ENCODE data around the gene FKBP2. TPM values are rescaled to one million over a fixed set of nuclear protein-coding genes. Genes with fewer than 3 reads are reported as not detected.

Gene FKBP2
- total and polyA plus RNA-seq, 2 of the 13 experiments (the other 11 are each of a cell fraction or from before 2014, with no cell fraction given), result 30.1 to 53.3 TPM

- no TSS peak for BruUV-seq (replicated peaks)
- H2AFZ ChIP-seq (ENCODE audit: low read length), result no peak overlapping the region
- peaks cover 3% of the 10 kb centered on the region for H3K79me2 ChIP-seq (ENCODE audit: insufficient read depth, low read length)
- no peaks in the 10 kb centered on the region for H3K9me3 ChIP-seq (ENCODE audit: low read length)
- DNase-seq (ENCODE audit: low spot score), result no peak
- peak; percentile 50 for ATAC-seq
- peak overlapping the region; percentile 76 for H3K4me2 ChIP-seq (ENCODE audit: low read depth, low read length)
- peak overlapping the region; percentile 58 for H3K9ac ChIP-seq (ENCODE audit: insufficient read depth, low read depth, low read length)
- CTCF ChIA-PET (ENCODE audit: low intra/inter-chr PET ratio, low total read pairs), result no interaction called here
- H3K27me3 ChIP-seq (ENCODE audit: control insufficient read depth in 1 of 2, insufficient read depth in 2 of 2, low read length in 2 of 2), result no peaks in the 10 kb centered on the region
- WGBS (ENCODE audit: low lambda C conversion rate), result 72% methylated on average over 3 of the region's 80 CpGs
- peak overlapping the region; percentile 43 for H3K27ac ChIP-seq (ENCODE audit: extremely low read length, insufficient read depth, low read length)
- H4K20me1 ChIP-seq (ENCODE audit: insufficient read depth, low read length), result no peaks in the 10 kb centered on the region
- in situ Hi-C loops (cut with HindIII; ENCODE audit: extremely low pct_ligation_motif_present, low pct_unique_long_range_greater_than_20kb) (no loop called here), intact Hi-C loops (cut with micrococcal nuclease; ENCODE audit: unreplicated experiment) (no loop called here)
- H3K4me3 ChIP-seq (replicated peaks in 1 of 3; ENCODE audit: insufficient read depth in 1 of 3, low read depth in 2 of 3, low read length in 3 of 3), result peak overlapping the region; percentile 60 to 80 (median 76)
- POLR2A ChIA-PET, result interaction anchor here (0.6 to 1.8 kb wide), 3 partner anchors 8 to 49 kb away, joined by 3 to 7 read pairs (median 6); partner anchors contain the start of genes NUDT22, STIP1 and TRPT1
- H3K4me1 ChIP-seq (ENCODE audit: insufficient read depth, low read length), result peaks cover 70% of the 10 kb centered on the region
- H3K36me3 ChIP-seq (replicated peaks in 1 of 2; ENCODE audit: control insufficient read depth in 1 of 2, insufficient read depth in 2 of 2, low read length in 2 of 2), result no peaks in the 10 kb centered on the region; a peak in 1 of 5 replicates
- no peak for FAIRE-seq
- TF ChIP-seq HIVEP1 (CRISPR knock-in tag; IDR thresholded peaks at IDR 0.05), result peak; percentile 45; the same call in 1 of the 2 replicates
- TF ChIP-seq ZFY (CRISPR knock-in tag; IDR thresholded peaks at IDR 0.05), result peak; percentile 52; the same call in 1 of the 2 replicates
- TF ChIP-seq BRCA1 (CRISPR knock-in tag; IDR thresholded peaks at IDR 0.05), result no peak
- peak; percentile 42; the same call in 1 of the 2 replicates for TF ChIP-seq TFDP2 (CRISPR knock-in tag; IDR thresholded peaks at IDR 0.05)
- TF ChIP-seq GATA4 (IDR thresholded peaks at IDR 0.05; ENCODE audit: borderline replicate concordance, low read depth), result no peak
- peak; percentile 46; the same call in 1 of the 2 replicates for TF ChIP-seq SALL1 (CRISPR knock-in tag; IDR thresholded peaks at IDR 0.05)
- TF ChIP-seq ERF (CRISPR knock-in tag; IDR thresholded peaks at IDR 0.05), result peak; percentile 55; the same call in 1 of the 2 replicates
- TF ChIP-seq NFE2L1 (CRISPR knock-in tag; IDR thresholded peaks at IDR 0.05; ENCODE audit: borderline replicate concordance), result no peak
- no peak for TF ChIP-seq ZNF143 (CRISPR knock-in tag; IDR thresholded peaks at IDR 0.05)
- peak; percentile 10; the same call in 1 of the 2 replicates for TF ChIP-seq ZNF431 (CRISPR knock-in tag; IDR thresholded peaks at IDR 0.05; ENCODE audit: borderline replicate concordance, low read depth)
- TF ChIP-seq RORA (CRISPR knock-in tag; IDR thresholded peaks at IDR 0.05), result no peak
- TF ChIP-seq, protein P1, sequence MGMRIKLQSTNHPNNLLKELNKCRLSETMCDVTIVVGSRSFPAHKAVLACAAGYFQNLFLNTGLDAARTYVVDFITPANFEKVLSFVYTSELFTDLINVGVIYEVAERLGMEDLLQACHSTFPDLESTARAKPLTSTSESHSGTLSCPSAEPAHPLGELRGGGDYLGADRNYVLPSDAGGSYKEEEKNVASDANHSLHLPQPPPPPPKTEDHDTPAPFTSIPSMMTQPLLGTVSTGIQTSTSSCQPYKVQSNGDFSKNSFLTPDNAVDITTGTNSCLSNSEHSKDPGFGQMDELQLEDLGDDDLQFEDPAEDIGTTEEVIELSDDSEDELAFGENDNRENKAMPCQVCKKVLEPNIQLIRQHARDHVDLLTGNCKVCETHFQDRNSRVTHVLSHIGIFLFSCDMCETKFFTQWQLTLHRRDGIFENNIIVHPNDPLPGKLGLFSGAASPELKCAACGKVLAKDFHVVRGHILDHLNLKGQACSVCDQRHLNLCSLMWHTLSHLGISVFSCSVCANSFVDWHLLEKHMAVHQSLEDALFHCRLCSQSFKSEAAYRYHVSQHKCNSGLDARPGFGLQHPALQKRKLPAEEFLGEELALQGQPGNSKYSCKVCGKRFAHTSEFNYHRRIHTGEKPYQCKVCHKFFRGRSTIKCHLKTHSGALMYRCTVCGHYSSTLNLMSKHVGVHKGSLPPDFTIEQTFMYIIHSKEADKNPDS (CRISPR knock-in tag; IDR thresholded peaks at IDR 0.05), result no peak
- TF ChIP-seq DBP (CRISPR knock-in tag; IDR thresholded peaks at IDR 0.05; ENCODE audit: not compliant biosample characterization), result no peak
- TF ChIP-seq ZNF556 (CRISPR knock-in tag; IDR thresholded peaks at IDR 0.05; ENCODE audit: borderline replicate concordance), result no peak
- no peak for TF ChIP-seq ZNF383 (CRISPR knock-in tag; IDR thresholded peaks at IDR 0.05; ENCODE audit: borderline replicate concordance)
- TF ChIP-seq, protein P2, sequence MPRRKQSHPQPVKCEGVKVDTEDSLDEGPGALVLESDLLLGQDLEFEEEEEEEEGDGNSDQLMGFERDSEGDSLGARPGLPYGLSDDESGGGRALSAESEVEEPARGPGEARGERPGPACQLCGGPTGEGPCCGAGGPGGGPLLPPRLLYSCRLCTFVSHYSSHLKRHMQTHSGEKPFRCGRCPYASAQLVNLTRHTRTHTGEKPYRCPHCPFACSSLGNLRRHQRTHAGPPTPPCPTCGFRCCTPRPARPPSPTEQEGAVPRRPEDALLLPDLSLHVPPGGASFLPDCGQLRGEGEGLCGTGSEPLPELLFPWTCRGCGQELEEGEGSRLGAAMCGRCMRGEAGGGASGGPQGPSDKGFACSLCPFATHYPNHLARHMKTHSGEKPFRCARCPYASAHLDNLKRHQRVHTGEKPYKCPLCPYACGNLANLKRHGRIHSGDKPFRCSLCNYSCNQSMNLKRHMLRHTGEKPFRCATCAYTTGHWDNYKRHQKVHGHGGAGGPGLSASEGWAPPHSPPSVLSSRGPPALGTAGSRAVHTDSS (CRISPR knock-in tag; conservative IDR thresholded peaks at IDR 0.05), result no peak
Observed at GRCh38 chr11:64234647-64235379, 6.1 kb upstream of the FKBP2 start.

Measured in HepG2 (cell line).